Activated T-cell treated with anti-CD3 and anti-CD28 coated beads, Interleukin-2, amount 50 U/mL, for 72 hours (primary cell): ENCODE results near the gene SKI. TPM values are rescaled to one million over a fixed set of nuclear protein-coding genes. Genes with fewer than 3 reads are reported as not detected.

Experiments used
- ATAC-seq, 2 donors: fragments of 150-1000 bp; cut with Tn5 transposase; replicated peaks in 1 of 2; 2 replicates each; pipeline ENCODE4 v1.10.0; 2021; ENCODE audit warnings: moderate library complexity in 2 of 2, mild to moderate bottlenecking in 1 of 2
- DNase-seq, 2 donors: peaks; one replicate each; pipeline ENCODE4 v3.0.0; 2021 to 2022; ENCODE audit warnings: mixed read lengths in 1 of 2
- H3K27ac Mint-ChIP-seq: one replicate; pipeline ENCODE4 v1.8.0; 2022; ENCODE audit warnings: mild to moderate bottlenecking, moderate library complexity, mixed read lengths
- H3K27me3 Mint-ChIP-seq: one replicate; pipeline ENCODE4 v1.8.0; 2022; ENCODE audit warnings: low read depth, mixed read lengths
- H3K36me3 Mint-ChIP-seq, 2 donors: one replicate each; pipeline ENCODE4 v1.8.0; 2022; ENCODE audit warnings: mixed read lengths in 2 of 2, mild to moderate bottlenecking in 1 of 2; ENCODE audit not compliant: insufficient read depth in 2 of 2
- H3K4me1 Mint-ChIP-seq: one replicate; pipeline ENCODE4 v1.8.0; 2022; ENCODE audit warnings: low read depth, mixed read lengths
- H3K4me3 Mint-ChIP-seq, 2 donors: one replicate each; pipeline ENCODE4 v1.8.0; 2022; ENCODE audit warnings: mild to moderate bottlenecking in 2 of 2, mixed read lengths in 2 of 2, moderate library complexity in 2 of 2
- H3K9me3 Mint-ChIP-seq, 2 donors: one replicate each; pipeline ENCODE4 v1.8.0; 2022; ENCODE audit warnings: mixed read lengths in 2 of 2
- total RNA-seq, 2 donors: library from RNA; stranded (reverse); gene quantifications; one replicate each; pipeline ENCODE4 v1.2.3, GENCODE V29; 2022

Gene SKI
- total RNA-seq, 2 donors from 2014 or later = 28.5 to 32.3 TPM

GRCh38 chr1:2221271-2221670 is 6.8 kb upstream of the SKI start:
- Mint-ChIP-seq H3K27me3 (no peaks in the 10 kb centered on the region), H3K36me3 (no peaks in the 10 kb centered on the region), H3K9me3 (peaks cover 1 to 3% of the 10 kb centered on the region in 2 donors), H3K4me3 (no peak overlapping the region), H3K27ac (no peak overlapping the region), H3K4me1 (no peaks in the 10 kb centered on the region)
- ATAC-seq (no peak), DNase-seq (no peak)

GRCh38 chr1:2224170-2224584 is 3.9 kb upstream of the SKI start:
- no peak overlapping the region for H3K27ac Mint-ChIP-seq
- no peak overlapping the region for H3K4me3 Mint-ChIP-seq
- no peaks in the 10 kb centered on the region for H3K4me1 Mint-ChIP-seq
- ATAC-seq (no peak), DNase-seq (no peak)
- H3K27me3 Mint-ChIP-seq = no peaks in the 10 kb centered on the region
- H3K9me3 Mint-ChIP-seq = no peaks in the 10 kb centered on the region
- H3K36me3 Mint-ChIP-seq = peaks cover 2% of the 10 kb centered on the region in 2 donors

GRCh38 chr1:2224631-2225428 is 3.3 kb upstream of the SKI start:
- no peak for ATAC-seq
- no peak overlapping the region for H3K4me3 Mint-ChIP-seq
- H3K36me3 Mint-ChIP-seq = peaks cover 4 to 5% of the 10 kb centered on the region in 2 donors
- no peaks in the 10 kb centered on the region for H3K27me3 Mint-ChIP-seq
- H3K4me1 Mint-ChIP-seq = no peaks in the 10 kb centered on the region
- H3K9me3 Mint-ChIP-seq = no peaks in the 10 kb centered on the region
- H3K27ac Mint-ChIP-seq = no peak overlapping the region
- no peak for DNase-seq

GRCh38 chr1:2226525-2227345 is 1.4 kb upstream of the SKI start:
- Mint-ChIP-seq H3K27me3 (no peaks in the 10 kb centered on the region), H3K4me1 (peaks cover 13% of the 10 kb centered on the region), H3K27ac (peak overlapping the region; percentile 94), H3K9me3 (no peaks in the 10 kb centered on the region), H3K36me3 (peaks cover 8 to 9% of the 10 kb centered on the region in 2 donors), H3K4me3 (peak overlapping the region; percentile 70 to 75)
- no peak for ATAC-seq
- no peak for DNase-seq

GRCh38 chr1:2227346-2228156 is 568 bp upstream of the SKI start:
- Mint-ChIP-seq H3K4me3 (peak overlapping the region; percentile 62 to 71), H3K4me1 (peaks cover 21% of the 10 kb centered on the region)
- peak; percentile 95 to 99 for DNase-seq

GRCh38 chr1:2228694-2229036 is 546 bp downstream of the SKI start:
- Mint-ChIP-seq H3K4me1 (peaks cover 32% of the 10 kb centered on the region), H3K4me3 (peak overlapping the region; percentile 92)
- no peak for ATAC-seq

More at GRCh38 chr1:2227346-2228156, 568 bp upstream of the SKI start:
- no peaks in the 10 kb centered on the region for H3K9me3 Mint-ChIP-seq
- peak overlapping the region; percentile 63 for H3K27ac Mint-ChIP-seq
- ATAC-seq = peak; percentile 83
- no peaks in the 10 kb centered on the region for H3K27me3 Mint-ChIP-seq
- H3K36me3 Mint-ChIP-seq = peaks cover 8 to 10% of the 10 kb centered on the region in 2 donors

GRCh38 chr1:2229037-2229864 is 1.1 kb downstream of the SKI start:
- H3K4me1 Mint-ChIP-seq = peaks cover 37% of the 10 kb centered on the region
- ATAC-seq = peak; percentile 20 to 27

More at GRCh38 chr1:2228694-2229036, 546 bp downstream of the SKI start:
- Mint-ChIP-seq H3K36me3 (peaks cover 8 to 10% of the 10 kb centered on the region in 2 donors), H3K9me3 (no peaks in the 10 kb centered on the region), H3K27ac (peak overlapping the region; percentile 94), H3K27me3 (no peaks in the 10 kb centered on the region)
- DNase-seq = peak in 1 of 2 donors; percentile 49

GRCh38 chr1:2229911-2230731 is 2.0 kb downstream of the SKI start:
- Mint-ChIP-seq H3K27ac (peak overlapping the region; percentile 93), H3K9me3 (no peaks in the 10 kb centered on the region), H3K4me1 (peaks cover 45% of the 10 kb centered on the region), H3K27me3 (no peaks in the 10 kb centered on the region), H3K36me3 (peaks cover 8 to 10% of the 10 kb centered on the region in 2 donors), H3K4me3 (peak overlapping the region; percentile 92)
- DNase-seq (peak in 1 of 2 donors; percentile 31), ATAC-seq (no peak)

More at GRCh38 chr1:2229037-2229864, 1.1 kb downstream of the SKI start:
- H3K27ac Mint-ChIP-seq = peak overlapping the region; percentile 94
- peak; percentile 70 to 74 for DNase-seq
- peak overlapping the region; percentile 92 for H3K4me3 Mint-ChIP-seq
- H3K27me3 Mint-ChIP-seq = no peaks in the 10 kb centered on the region
- peaks cover 8 to 10% of the 10 kb centered on the region in 2 donors for H3K36me3 Mint-ChIP-seq
- no peaks in the 10 kb centered on the region for H3K9me3 Mint-ChIP-seq

GRCh38 chr1:2230781-2231531 is 2.8 kb downstream of the SKI start:
- H3K4me1 Mint-ChIP-seq = peaks cover 54% of the 10 kb centered on the region
- peak overlapping the region; percentile 93 for H3K27ac Mint-ChIP-seq
- H3K4me3 Mint-ChIP-seq = peak overlapping the region; percentile 92
- ATAC-seq (no peak), DNase-seq (peak; percentile 56 to 58)
- no peaks in the 10 kb centered on the region for H3K9me3 Mint-ChIP-seq
- peaks cover 8 to 10% of the 10 kb centered on the region in 2 donors for H3K36me3 Mint-ChIP-seq
- H3K27me3 Mint-ChIP-seq = no peaks in the 10 kb centered on the region

- peaks cover 8 to 10% of the 10 kb centered on the region in 2 donors for H3K36me3 Mint-ChIP-seq
- H3K9me3 Mint-ChIP-seq = no peaks in the 10 kb centered on the region
- H3K4me1 Mint-ChIP-seq = peaks cover 61% of the 10 kb centered on the region
- ATAC-seq (peak; percentile 16 to 25), DNase-seq (peak; percentile 76 to 81)
- H3K27ac Mint-ChIP-seq = peak overlapping the region; percentile 84
- H3K27me3 Mint-ChIP-seq = no peaks in the 10 kb centered on the region
- H3K4me3 Mint-ChIP-seq = peak overlapping the region; percentile 92
Measured at GRCh38 chr1:2231532-2232254, 3.6 kb downstream of the SKI start.
